OCI-LY7 (cell line): ENCODE measurements around the gene NUFIP2. TPM values are rescaled to one million over a fixed set of nuclear protein-coding genes. Genes with fewer than 3 reads are reported as not detected.

Source experiments
- BruUV-seq: library from RNA; stranded (reverse); fragments of 400-500 nt; replicated peaks from 2 replicates; lab custom pipeline; 2021; lab: Mats Ljungman, UMichigan
- CTCF ChIA-PET: fragments of 300-600 bp; sonication (Branson Sonifier 250); formaldehyde crosslinking; loops from one replicate; lab custom pipeline; 2022; ENCODE audit warnings: antibody characterized with exemption; ENCODE audit not compliant: unreplicated experiment; lab: Charles Lee
- POLR2A ChIA-PET: fragments of 300-600 bp; sonication (Branson Sonifier 250); formaldehyde crosslinking; loops from one replicate; lab custom pipeline; 2022; ENCODE audit warnings: antibody characterized with exemption; lab: Charles Lee
- DNase-seq: peaks from one replicate; pipeline ENCODE4 v3.0.0-alpha.2; 2015; ENCODE audit warnings: low spot score
- H2AFZ ChIP-seq: fragments of 200-600 bp; sonication (generic), shearing (Covaris generic); 2 replicates; pipeline ENCODE4 v1.6.1; 2014; ENCODE audit warnings: mild to moderate bottlenecking, antibody characterized with exemption, low read length, moderate library complexity
- H3K27ac ChIP-seq: fragments of 200-600 bp; sonication (generic); 2 replicates; pipeline ENCODE4 v1.5.1; 2014; ENCODE audit warnings: mixed run types, low read depth, mild to moderate bottlenecking, moderate library complexity, low read length, inconsistent platforms; ENCODE audit not compliant: poor library complexity, severe bottlenecking
- H3K36me3 ChIP-seq: fragments of 200-600 bp; sonication (generic); 2 replicates; pipeline ENCODE4 v1.6.1; 2014; ENCODE audit warnings: mild to moderate bottlenecking, antibody characterized with exemption, low read length, moderate library complexity, mixed read lengths; ENCODE audit not compliant: insufficient read depth
- H3K4me1 ChIP-seq: fragments of 200-600 bp; sonication (generic); 2 replicates; pipeline ENCODE4 v1.5.1; 2014; ENCODE audit warnings: mild to moderate bottlenecking, low read length; ENCODE audit not compliant: insufficient read depth, poor library complexity, severe bottlenecking
- H3K4me2 ChIP-seq: fragments of 200-600 bp; sonication (generic); 2 replicates; pipeline ENCODE4 v1.6.1; 2014; ENCODE audit warnings: mild to moderate bottlenecking, low read length
- H3K4me3 ChIP-seq: fragments of 200-600 bp; sonication (generic); 2 replicates; pipeline ENCODE4 v1.5.1; 2014; ENCODE audit warnings: mild to moderate bottlenecking, low read depth, low read length; ENCODE audit not compliant: poor library complexity, severe bottlenecking
- H3K79me2 ChIP-seq: fragments of 200-600 bp; sonication (generic); 2 replicates; pipeline ENCODE4 v1.6.1; 2016; ENCODE audit warnings: low read depth, mild to moderate bottlenecking, low read length, moderate library complexity, mixed read lengths; ENCODE audit not compliant: insufficient read depth
- H3K9me2 ChIP-seq: fragments of 200-600 bp; sonication (generic); 2 replicates; pipeline ENCODE4 v1.6.1; 2016; ENCODE audit warnings: mild to moderate bottlenecking, low read length, mixed read lengths; ENCODE audit not compliant: insufficient read depth
- H3K9me3 ChIP-seq: fragments of 200-600 bp; sonication (generic); 2 replicates; pipeline ENCODE4 v1.6.1; 2014; ENCODE audit warnings: mild to moderate bottlenecking, mixed run types, low read length, mixed read lengths
- H4K20me1 ChIP-seq: fragments of 200-600 bp; sonication (generic); 2 replicates; pipeline ENCODE4 v1.6.1; 2014; ENCODE audit warnings: mild to moderate bottlenecking, antibody characterized with exemption, low read length, moderate library complexity, mixed read lengths; ENCODE audit not compliant: insufficient read depth
- EZH2phosphoT487 ChIP-seq: fragments of 200-600 bp; sonication (generic); IDR thresholded peaks from 2 replicates; pipeline ENCODE4 v1.6.1; 2018; ENCODE audit warnings: low read depth, borderline replicate concordance, mild to moderate bottlenecking, mixed run types, antibody characterized with exemption, low read length, moderate library complexity, mixed read lengths
- intact Hi-C: fragments of 100-400 bp; cut with micrococcal nuclease; formaldehyde crosslinking; loops from one replicate; pipeline ENCODE4 v1.10.0; 2022; ENCODE audit not compliant: unreplicated experiment
- total RNA-seq, 2 experiments: library from RNA; depleted of rRNA in 1 of 2; stranded (reverse); fragments of >200 nt in 1 of 2; shearing (Covaris generic) in 1 of 2; gene quantifications; 2 replicates each; pipeline ENCODE4 v1.2.3, GENCODE V29; 2014 to 2022
- TF ChIP-seq, protein P1 (sequence below): fragments of 200-600 bp; sonication (generic); conservative IDR thresholded peaks from 2 replicates; pipeline ENCODE4 v1.5.1; 2014; ENCODE audit warnings: mild to moderate bottlenecking, antibody characterized with exemption, low read length, moderate library complexity, mixed read lengths

The NUFIP2 gene
- total RNA-seq, 2 experiments from 2014 or later, result 37.1 to 71.4 TPM

GRCh38 chr17:29331075-29331707 lies 37.2 kb upstream of the NUFIP2 start:
- Histone ChIP-seq H3K27ac (no peak overlapping the region), H3K4me1 (no peaks in the 10 kb centered on the region), H3K4me2 (no peak overlapping the region), H3K36me3 (no peaks in the 10 kb centered on the region), H3K4me3 (no peak overlapping the region), H3K9me2 (no peaks in the 10 kb centered on the region), H3K9me3 (no peaks in the 10 kb centered on the region), H2AFZ (no peak overlapping the region), H3K79me2 (no peaks in the 10 kb centered on the region), H4K20me1 (no peaks in the 10 kb centered on the region)
- DNase-seq, result no peak
- intact Hi-C loops, result no loop called here
- TF ChIP-seq, protein P1, sequence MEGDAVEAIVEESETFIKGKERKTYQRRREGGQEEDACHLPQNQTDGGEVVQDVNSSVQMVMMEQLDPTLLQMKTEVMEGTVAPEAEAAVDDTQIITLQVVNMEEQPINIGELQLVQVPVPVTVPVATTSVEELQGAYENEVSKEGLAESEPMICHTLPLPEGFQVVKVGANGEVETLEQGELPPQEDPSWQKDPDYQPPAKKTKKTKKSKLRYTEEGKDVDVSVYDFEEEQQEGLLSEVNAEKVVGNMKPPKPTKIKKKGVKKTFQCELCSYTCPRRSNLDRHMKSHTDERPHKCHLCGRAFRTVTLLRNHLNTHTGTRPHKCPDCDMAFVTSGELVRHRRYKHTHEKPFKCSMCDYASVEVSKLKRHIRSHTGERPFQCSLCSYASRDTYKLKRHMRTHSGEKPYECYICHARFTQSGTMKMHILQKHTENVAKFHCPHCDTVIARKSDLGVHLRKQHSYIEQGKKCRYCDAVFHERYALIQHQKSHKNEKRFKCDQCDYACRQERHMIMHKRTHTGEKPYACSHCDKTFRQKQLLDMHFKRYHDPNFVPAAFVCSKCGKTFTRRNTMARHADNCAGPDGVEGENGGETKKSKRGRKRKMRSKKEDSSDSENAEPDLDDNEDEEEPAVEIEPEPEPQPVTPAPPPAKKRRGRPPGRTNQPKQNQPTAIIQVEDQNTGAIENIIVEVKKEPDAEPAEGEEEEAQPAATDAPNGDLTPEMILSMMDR, result no peak
- no peak for TF ChIP-seq EZH2phosphoT487
- CTCF ChIA-PET, result no interaction called here
- POLR2A ChIA-PET, result interaction anchor here (0.6 to 1.0 kb wide), 3 partner anchors 9 to 1205 kb away, joined by 3 read pairs; no protein-coding TSS in a partner anchor
- no TSS peak for BruUV-seq

GRCh38 chr17:29327412-29327811 lies 33.5 kb upstream of the NUFIP2 start:
- intact Hi-C loops, result no loop called here
- no peaks in the 10 kb centered on the region for H3K9me3 ChIP-seq
- H2AFZ ChIP-seq, result no peak overlapping the region
- H3K4me2 ChIP-seq, result no peak overlapping the region
- no peaks in the 10 kb centered on the region for H3K36me3 ChIP-seq
- H3K4me3 ChIP-seq, result no peak overlapping the region
- CTCF ChIA-PET, result no interaction called here
- no peaks in the 10 kb centered on the region for H3K79me2 ChIP-seq
- no peak overlapping the region for H3K27ac ChIP-seq
- H4K20me1 ChIP-seq, result no peaks in the 10 kb centered on the region
- POLR2A ChIA-PET, result interaction anchor here (0.6 to 0.7 kb wide), 2 partner anchors 219 to 1377 kb away, joined by 3 to 6 read pairs; no protein-coding TSS in a partner anchor
- TF ChIP-seq, protein P1, result no peak
- no peak for TF ChIP-seq EZH2phosphoT487
- DNase-seq, result no peak
- H3K9me2 ChIP-seq, result no peaks in the 10 kb centered on the region
- no TSS peak for BruUV-seq
- H3K4me1 ChIP-seq, result no peaks in the 10 kb centered on the region

GRCh38 chr17:29326023-29326813 lies 32.3 kb upstream of the NUFIP2 start:
- H4K20me1 ChIP-seq, result no peaks in the 10 kb centered on the region
- no TSS peak for BruUV-seq
- no peak overlapping the region for H3K4me3 ChIP-seq
- H3K9me3 ChIP-seq, result no peaks in the 10 kb centered on the region
- no peaks in the 10 kb centered on the region for H3K36me3 ChIP-seq
- TF ChIP-seq EZH2phosphoT487, result no peak
- TF ChIP-seq, protein P1, result no peak
- H3K27ac ChIP-seq, result no peak overlapping the region
- no peak overlapping the region for H2AFZ ChIP-seq
- POLR2A ChIA-PET, result interaction anchor here (0.7 kb wide), 2 partner anchors 195 to 1367 kb away, joined by 3 read pairs; no protein-coding TSS in a partner anchor
- CTCF ChIA-PET, result no interaction called here
- H3K9me2 ChIP-seq, result no peaks in the 10 kb centered on the region
- no peaks in the 10 kb centered on the region for H3K79me2 ChIP-seq
- no peaks in the 10 kb centered on the region for H3K4me1 ChIP-seq
- DNase-seq, result no peak
- H3K4me2 ChIP-seq, result no peak overlapping the region
- intact Hi-C loops, result no loop called here
